Mucosa of rectum (tissue), 2 donors: ENCODE results near the gene APBB2.
A peak's percentile ranks its signal among the peaks of the same experiment; 100 is the strongest.

ENCODE experiments used
- H3K27ac ChIP-seq, 2 donors: one replicate each; pipeline ENCODE4 v1.7.0; 2013; ENCODE audit warnings: inconsistent platforms in 2 of 2, low read depth in 2 of 2, low read length in 2 of 2
- H3K27me3 ChIP-seq, 2 donors: one replicate each; pipeline ENCODE4 v1.7.0; 2013; ENCODE audit warnings: low read length in 2 of 2; ENCODE audit not compliant: control insufficient read depth in 2 of 2, insufficient read depth in 2 of 2
- H3K36me3 ChIP-seq, 2 donors: one replicate each; pipeline ENCODE4 v1.7.0; 2013; ENCODE audit warnings: low read length in 2 of 2; ENCODE audit not compliant: control insufficient read depth in 2 of 2, insufficient read depth in 2 of 2
- H3K4me1 ChIP-seq, 2 donors: one replicate each; pipeline ENCODE4 v1.7.0; 2013; ENCODE audit warnings: low read length in 2 of 2, mild to moderate bottlenecking in 1 of 2; ENCODE audit not compliant: control insufficient read depth in 2 of 2, insufficient read depth in 2 of 2
- H3K4me3 ChIP-seq, 2 donors: one replicate each; pipeline ENCODE4 v1.7.0; 2013; ENCODE audit warnings: low read length in 2 of 2
- H3K9ac ChIP-seq, 2 donors: one replicate each; pipeline ENCODE4 v1.7.0; 2013; ENCODE audit warnings: low read length in 2 of 2, low read depth in 1 of 2, mild to moderate bottlenecking in 1 of 2
- H3K9me3 ChIP-seq, 2 donors: one replicate each; pipeline ENCODE4 v1.7.0; 2013; ENCODE audit warnings: low read length in 2 of 2; ENCODE audit not compliant: control insufficient read depth in 2 of 2
- donor health status: healthy.
- donor health status: Normal muscosa, but diverticular disease.

Gene APBB2

DNA sequence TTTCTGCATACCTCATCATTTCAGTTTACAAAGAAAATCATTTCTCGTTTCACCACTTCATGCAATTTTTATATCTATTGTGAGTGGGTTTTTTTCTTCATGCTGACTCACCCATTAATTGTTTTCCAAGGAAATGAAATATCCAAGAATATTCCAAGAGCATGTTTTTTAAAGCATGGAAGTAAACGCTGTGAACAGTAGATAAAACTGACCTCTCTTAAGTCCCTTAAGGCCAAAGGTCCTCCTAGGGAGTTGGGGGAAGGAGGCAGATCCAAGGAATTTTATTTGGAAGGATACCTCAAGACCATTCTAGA lies 2.6 kb upstream of the APBB2 start:
- H3K27me3 ChIP-seq, result no peaks in the 10 kb centered on the region
- no peaks in the 10 kb centered on the region for H3K36me3 ChIP-seq
- H3K4me3 ChIP-seq, result peak overlapping the region; percentile 86 to 90
- H3K9me3 ChIP-seq, result no peaks in the 10 kb centered on the region
- H3K9ac ChIP-seq, result peak overlapping the region; percentile 89 to 96
- H3K4me1 ChIP-seq, result peaks cover 11 to 15% of the 10 kb centered on the region in 2 donors
- peak overlapping the region; percentile 88 to 91 for H3K27ac ChIP-seq

DNA sequence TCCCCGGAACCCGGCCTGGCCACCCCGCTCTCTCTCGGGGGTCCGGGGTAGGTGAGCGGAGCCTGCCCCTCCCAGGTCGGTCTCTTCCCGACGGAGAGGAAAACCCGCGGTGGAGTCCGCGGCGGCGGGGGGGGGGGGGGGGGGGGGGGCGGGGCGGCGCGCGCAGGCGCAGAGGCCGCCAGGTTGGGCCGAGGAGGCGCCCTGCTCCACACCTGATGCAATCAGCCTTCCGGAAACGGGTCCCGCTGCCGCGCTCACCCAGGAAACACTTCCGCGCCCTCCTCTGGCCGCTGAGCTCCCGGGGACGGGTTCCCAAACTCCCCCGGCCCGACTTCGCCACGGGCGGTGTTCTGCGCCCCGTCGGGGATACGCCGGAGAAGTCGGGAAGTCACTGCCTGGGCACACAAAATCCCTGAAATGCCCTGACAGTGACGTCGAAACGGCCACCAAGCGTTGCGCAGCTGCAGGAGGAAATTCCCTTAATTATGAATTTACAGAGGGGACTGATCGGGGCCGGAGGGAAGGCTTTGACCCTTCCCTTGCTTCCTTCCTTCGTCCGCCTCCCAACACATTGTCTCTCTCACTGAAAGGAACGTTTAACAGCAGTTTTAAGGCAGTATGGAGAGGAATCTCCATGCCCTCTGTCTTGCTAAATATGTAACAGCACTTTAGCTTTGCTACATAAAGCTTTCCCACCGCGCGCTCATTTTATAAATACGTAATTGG lies 2.1 kb upstream of the APBB2 start:
- Histone ChIP-seq H3K4me3 (peak overlapping the region; percentile 86 to 90), H3K36me3 (no peaks in the 10 kb centered on the region), H3K9ac (peak overlapping the region; percentile 89 to 96), H3K27me3 (no peaks in the 10 kb centered on the region), H3K9me3 (no peaks in the 10 kb centered on the region), H3K4me1 (peaks cover 11 to 15% of the 10 kb centered on the region in 2 donors), H3K27ac (peak overlapping the region; percentile 88 to 91)

DNA sequence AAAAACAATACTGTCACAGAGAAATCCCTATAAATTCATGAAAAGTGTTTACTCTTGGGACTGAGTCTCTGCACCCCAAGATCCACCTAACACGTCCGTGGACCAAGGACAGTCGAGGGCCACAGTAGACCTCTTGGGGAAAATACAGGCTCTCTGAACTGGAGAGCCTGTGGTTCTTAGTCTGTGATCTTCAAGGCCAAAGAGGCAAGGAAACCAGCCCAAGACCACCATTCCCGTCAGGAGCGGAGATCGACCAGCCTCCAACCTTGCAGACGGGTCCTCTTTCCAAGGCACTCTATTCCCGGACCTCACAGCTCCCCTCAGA lies 1.6 kb upstream of the APBB2 start:
- Histone ChIP-seq H3K9me3 (no peaks in the 10 kb centered on the region), H3K4me3 (peak overlapping the region; percentile 72 to 90), H3K9ac (peak overlapping the region; percentile 76 to 83), H3K36me3 (no peaks in the 10 kb centered on the region), H3K4me1 (peaks cover 11 to 15% of the 10 kb centered on the region in 2 donors), H3K27ac (peak overlapping the region; percentile 10 to 52), H3K27me3 (no peaks in the 10 kb centered on the region)

GRCh38 chr4:41215155-41215554 lies 813 bp upstream of the APBB2 start:
- peak overlapping the region; percentile 46 to 90 for H3K4me3 ChIP-seq
- peaks cover 13 to 15% of the 10 kb centered on the region in 2 donors for H3K4me1 ChIP-seq
- H3K27ac ChIP-seq, result peak overlapping the region; percentile 73 to 80

GRCh38 chr4:41214825-41215146 lies 444 bp upstream of the APBB2 start:
- Histone ChIP-seq H3K4me1 (peaks cover 16 to 18% of the 10 kb centered on the region in 2 donors), H3K9ac (peak overlapping the region in 1 of 2 donors; percentile 16), H3K27me3 (no peaks in the 10 kb centered on the region), H3K4me3 (peak overlapping the region; percentile 46 to 90), H3K9me3 (no peaks in the 10 kb centered on the region), H3K27ac (peak overlapping the region; percentile 73 to 80), H3K36me3 (no peaks in the 10 kb centered on the region)

More at GRCh38 chr4:41215155-41215554, 813 bp upstream of the APBB2 start:
- Histone ChIP-seq H3K9ac (no peak overlapping the region), H3K36me3 (no peaks in the 10 kb centered on the region), H3K9me3 (no peaks in the 10 kb centered on the region), H3K27me3 (no peaks in the 10 kb centered on the region)

DNA sequence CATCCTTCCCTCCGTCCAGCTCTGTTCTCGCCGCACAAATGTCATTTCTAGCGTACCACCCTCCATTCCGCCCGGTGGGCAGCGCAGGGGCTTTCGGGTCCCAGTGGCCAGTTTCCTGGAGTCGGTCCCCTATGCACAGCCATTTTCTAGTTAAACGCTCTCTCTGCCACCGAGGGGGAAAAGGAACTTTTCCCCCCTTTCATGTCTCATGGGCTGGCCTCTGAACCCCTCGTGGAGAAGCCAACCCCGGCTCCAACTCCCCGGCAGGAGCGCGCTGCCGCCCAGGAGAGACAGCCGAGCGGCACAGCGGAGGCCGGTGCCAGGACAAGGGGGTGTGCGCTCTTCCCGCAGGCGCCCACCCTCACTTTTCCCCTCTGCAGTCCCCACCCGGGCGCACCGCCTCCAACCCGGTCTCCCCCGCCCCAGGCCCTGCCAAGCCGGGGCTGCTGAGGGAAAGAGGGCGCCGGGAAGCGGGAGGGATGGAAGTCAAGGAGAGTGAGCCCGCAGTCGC lies 662 bp downstream of the APBB2 start:
- peak overlapping the region; percentile 79 to 80 for H3K27ac ChIP-seq
- H3K4me1 ChIP-seq, result peaks cover 16 to 21% of the 10 kb centered on the region in 2 donors
- H3K4me3 ChIP-seq, result peak overlapping the region; percentile 79 to 85
- H3K9me3 ChIP-seq, result no peaks in the 10 kb centered on the region
- H3K36me3 ChIP-seq, result no peaks in the 10 kb centered on the region
- peak overlapping the region; percentile 60 to 76 for H3K9ac ChIP-seq
- no peaks in the 10 kb centered on the region for H3K27me3 ChIP-seq

DNA sequence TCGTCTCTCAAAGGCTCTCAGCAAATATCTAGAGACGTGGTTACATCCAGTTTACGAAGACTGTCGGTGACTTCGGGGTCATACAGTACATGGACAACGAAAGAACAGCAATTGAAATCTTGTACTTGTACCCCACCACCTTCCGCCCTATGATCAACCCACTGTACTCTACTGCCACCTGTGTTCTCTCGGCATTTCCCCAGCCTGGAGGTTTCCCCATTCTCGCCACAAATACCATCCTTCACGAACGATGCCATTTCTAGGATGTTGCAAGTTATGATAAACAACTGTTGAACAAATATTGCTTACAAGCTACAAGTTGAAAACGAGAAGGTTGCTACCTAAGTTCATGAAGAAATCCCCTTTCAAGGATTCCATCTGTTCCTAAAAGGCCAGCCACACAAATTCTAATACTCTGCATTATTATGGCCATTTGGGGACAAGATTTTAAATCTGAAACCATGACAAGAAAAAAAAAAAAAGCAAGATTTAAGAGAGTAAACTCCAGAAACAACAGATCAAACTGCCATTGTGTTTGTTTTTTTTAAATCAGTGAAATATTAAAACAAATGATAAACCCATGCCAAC lies 1.6 kb downstream of the APBB2 start:
- Histone ChIP-seq H3K27ac (no peak overlapping the region), H3K36me3 (no peaks in the 10 kb centered on the region), H3K9me3 (no peaks in the 10 kb centered on the region), H3K9ac (no peak overlapping the region), H3K4me1 (peaks cover 16 to 21% of the 10 kb centered on the region in 2 donors), H3K27me3 (no peaks in the 10 kb centered on the region), H3K4me3 (peak overlapping the region; percentile 79 to 85)

GRCh38 chr4:41211951-41212615 lies 2.3 kb downstream of the APBB2 start:
- H3K9ac ChIP-seq, result no peak overlapping the region
- no peak overlapping the region for H3K27ac ChIP-seq
- peak overlapping the region in 1 of 2 donors; percentile 85 for H3K4me3 ChIP-seq
- H3K9me3 ChIP-seq, result no peaks in the 10 kb centered on the region
- no peaks in the 10 kb centered on the region for H3K27me3 ChIP-seq
- peaks cover 16 to 21% of the 10 kb centered on the region in 2 donors for H3K4me1 ChIP-seq
- no peaks in the 10 kb centered on the region for H3K36me3 ChIP-seq

GRCh38 chr4:41209901-41210300 lies 4.4 kb downstream of the APBB2 start:
- no peak overlapping the region for H3K9ac ChIP-seq
- H3K4me1 ChIP-seq, result peaks cover 9 to 15% of the 10 kb centered on the region in 2 donors
- H3K27me3 ChIP-seq, result no peaks in the 10 kb centered on the region
- H3K27ac ChIP-seq, result peak overlapping the region in 1 of 2 donors; percentile 69
- H3K4me3 ChIP-seq, result peak overlapping the region; percentile 45 to 70
- H3K9me3 ChIP-seq, result no peaks in the 10 kb centered on the region
- H3K36me3 ChIP-seq, result no peaks in the 10 kb centered on the region

DNA sequence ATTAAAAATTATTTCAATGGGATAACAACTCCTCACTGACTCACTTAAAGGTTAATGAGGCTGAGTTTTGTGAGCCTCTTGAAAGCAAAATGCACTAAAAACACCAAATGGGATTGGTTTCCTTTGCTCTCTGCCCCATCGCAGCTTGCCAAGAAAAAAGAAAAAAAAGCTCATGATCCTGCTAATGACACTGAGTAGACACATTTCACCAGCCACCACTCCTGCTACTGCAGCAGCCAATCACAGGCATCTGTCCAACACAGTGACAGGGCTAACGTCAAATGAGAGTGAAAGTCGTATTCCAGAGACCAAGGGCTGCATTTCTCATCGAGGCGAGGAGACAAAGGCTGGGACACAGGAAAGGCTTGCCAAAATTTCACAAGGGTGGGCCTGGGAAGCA lies 5.2 kb downstream of the APBB2 start:
- peak overlapping the region; percentile 45 to 70 for H3K4me3 ChIP-seq
- H3K27ac ChIP-seq, result peak overlapping the region in 1 of 2 donors; percentile 69
- no peak overlapping the region for H3K9ac ChIP-seq
- no peaks in the 10 kb centered on the region for H3K9me3 ChIP-seq
- no peaks in the 10 kb centered on the region for H3K27me3 ChIP-seq
- H3K4me1 ChIP-seq, result peaks cover 9 to 16% of the 10 kb centered on the region in 2 donors
- H3K36me3 ChIP-seq, result no peaks in the 10 kb centered on the region
